A549 (cell line): ENCODE data around the gene EEIG1. TPM values are rescaled to one million over a fixed set of nuclear protein-coding genes. Genes with fewer than 3 reads are reported as not detected.

Experiments
- ATAC-seq, 2 experiments: fragments of 200-7000 bp in 1 of 2; fragments of >200 bp in 1 of 2; cut with Nextera tagmentation in 1 of 2; cut with Tn5 transposase in 1 of 2; 3 replicates each; pipeline versions ENCODE4 v1.8.0 to v1.9.1; 2018 to 2020; ENCODE audit warnings: mild to moderate bottlenecking in 1 of 2, moderate library complexity in 1 of 2
- CTCF ChIA-PET: fragments of 300-600 bp; sonication (Branson Sonifier 250); formaldehyde crosslinking; extraction: SDS; loops from one replicate; lab custom pipeline; 2021; ENCODE audit warnings: antibody characterized with exemption, inconsistent platforms; lab: Yijun Ruan, JAX
- POLR2A ChIA-PET: fragments of 350-600 bp; formaldehyde crosslinking; extraction: SDS; loops from one replicate; lab custom pipeline; 2021; ENCODE audit warnings: antibody characterized with exemption, inconsistent platforms; lab: Yijun Ruan, JAX
- DNase-seq, 2 experiments: peaks; one replicate each; pipeline versions ENCODE4 v3.0.0 to v3.0.0-alpha.2; 2011 to 2016; ENCODE audit warnings: low read depth in 1 of 2, low spot score in 1 of 2
- FAIRE-seq: peaks from 2 replicates; lab custom pipeline; 2011; peaks lifted over from hg19 to GRCh38; lab: Jason Lieb, UNC
- H3K27ac ChIP-seq, 2 experiments: fragments of >200 bp; sonication (Bioruptor Twin); formaldehyde crosslinking; 3 replicates each; pipeline ENCODE4 v1.5.1; 2016 to 2017
- H3K4me1 ChIP-seq: fragments of >200 bp; sonication (Bioruptor Twin); formaldehyde crosslinking; 3 replicates; pipeline ENCODE4 v1.6.1; 2016
- H3K4me2 ChIP-seq: fragments of >200 bp; sonication (Bioruptor Twin); formaldehyde crosslinking; 3 replicates; pipeline ENCODE4 v1.6.1; 2016
- H3K4me3 ChIP-seq: fragments of >200 bp; sonication (Bioruptor Twin); formaldehyde crosslinking; 3 replicates; pipeline ENCODE4 v1.5.1; 2016
- H3K9me3 ChIP-seq: fragments of >200 bp; sonication (Bioruptor Twin); formaldehyde crosslinking; 3 replicates; pipeline ENCODE4 v1.6.1; 2016
- CBX8 ChIP-seq: fragments of 200-600 bp; sonication (generic); IDR thresholded peaks from 2 replicates; pipeline ENCODE4 v1.6.1; 2016
- EP300 ChIP-seq, 2 experiments: fragments of >200 bp; sonication (Bioruptor Twin); formaldehyde crosslinking; IDR thresholded peaks; 2 replicates in 1 of 2; 3 replicates in 1 of 2; pipeline ENCODE4 v1.6.1; 2016 to 2017
- HDAC2 ChIP-seq: fragments of 200-600 bp; sonication (generic); IDR thresholded peaks from 2 replicates; pipeline ENCODE4 v1.6.1; 2016
- HOXA7 ChIP-seq: fragments of 250-450 bp; sonication (Bioruptor Pico); IDR thresholded peaks from 2 replicates; pipeline ENCODE4 v1.5.0; 2020; ENCODE audit warnings: mild to moderate bottlenecking, moderate library complexity
- JUN ChIP-seq, 2 experiments: fragments of >200 bp; sonication (Bioruptor Twin); formaldehyde crosslinking; IDR thresholded peaks; 2 replicates in 1 of 2; 3 replicates in 1 of 2; pipeline ENCODE4 v1.6.1; 2016 to 2017
- MYC ChIP-seq: IDR thresholded peaks from 2 replicates; pipeline ENCODE4 v1.6.1; 2012; ENCODE audit warnings: mild to moderate bottlenecking, inconsistent platforms, low read length, improper control_type of control experiment, borderline replicate concordance
- NFE2L2 ChIP-seq: fragments of 150-350 bp; conservative IDR thresholded peaks from 2 replicates; pipeline ENCODE4 v1.6.1; 2014; ENCODE audit warnings: low read length
- NPAS2 ChIP-seq: fragments of 250-450 bp; sonication (Bioruptor Pico); IDR thresholded peaks from 2 replicates; pipeline ENCODE4 v1.8.0; 2022; ENCODE audit warnings: mild to moderate bottlenecking, moderate library complexity, borderline replicate concordance
- NR3C1 ChIP-seq: fragments of >200 bp; sonication (Bioruptor Twin); formaldehyde crosslinking; IDR thresholded peaks from 3 replicates; pipeline ENCODE4 v1.6.1; 2017
- PHF8 ChIP-seq: fragments of 200-600 bp; sonication (generic); IDR thresholded peaks from 2 replicates; pipeline ENCODE4 v1.6.1; 2016; ENCODE audit warnings: low read depth, mild to moderate bottlenecking, antibody characterized with exemption, moderate library complexity, borderline replicate concordance
- POLR2A ChIP-seq: IDR thresholded peaks from 2 replicates; pipeline ENCODE4 v1.6.1; 2012; ENCODE audit warnings: mild to moderate bottlenecking, low read length
- POLR2AphosphoS2 ChIP-seq: conservative IDR thresholded peaks from 2 replicates; pipeline ENCODE4 v1.6.1; 2012; ENCODE audit warnings: low read length, improper control_type of control experiment, inconsistent platforms
- RAD21 ChIP-seq, 2 experiments: fragments of >200 bp in 1 of 2; sonication (Bioruptor Twin) in 1 of 2; formaldehyde crosslinking in 1 of 2; IDR thresholded peaks in 1 of 2; conservative IDR thresholded peaks in 1 of 2; 2 replicates in 1 of 2; 3 replicates in 1 of 2; pipeline ENCODE4 v1.6.1; 2012 to 2018; ENCODE audit warnings: inconsistent platforms in 1 of 2
- RNF2 ChIP-seq: fragments of 200-600 bp; sonication (generic); IDR thresholded peaks from 2 replicates; pipeline ENCODE4 v1.6.1; 2016; ENCODE audit warnings: low read depth, mild to moderate bottlenecking, antibody characterized with exemption, moderate library complexity, borderline replicate concordance
- SREBF2 ChIP-seq: fragments of 450-650 bp; IDR thresholded peaks from 2 replicates; pipeline ENCODE4 v1.6.1; 2014; ENCODE audit warnings: mild to moderate bottlenecking, moderate library complexity
- ZFP36 ChIP-seq: fragments of 450-650 bp; IDR thresholded peaks from 2 replicates; pipeline ENCODE4 v1.6.1; 2014; ENCODE audit warnings: borderline replicate concordance; ENCODE audit not compliant: partially characterized antibody
- ZSCAN20 ChIP-seq: fragments of 250-450 bp; sonication (Bioruptor Pico); IDR thresholded peaks from 2 replicates; pipeline ENCODE4 v1.8.0; 2022; ENCODE audit warnings: mild to moderate bottlenecking, moderate library complexity
- WGBS: methylation state at CpG from one replicate; pipeline ENCODE4 v1.1.6; 2017; ENCODE audit errors: missing lambda C conversion rate; 5-methylcytosine and 5-hydroxymethylcytosine counted together
- polyA plus RNA-seq, 4 experiments: library from polyadenylated mRNA; depleted of rRNA in 3 of 4; stranded (reverse); fragments of >200 nt; fragmentation: RNase III in 1 of 4; extraction: RNeasy Plus Mini Kit Qiagen cat#74134 plus additional on column Dnase treatment in 1 of 4; gene quantifications; 2 replicates in 3 of 4; 3 replicates in 1 of 4; pipeline ENCODE4 v1.2.3, GENCODE V29; 2011 to 2017
- TF ChIP-seq, protein P1 (sequence below): fragments of 250-450 bp; sonication (Bioruptor Pico); IDR thresholded peaks from 2 replicates; pipeline ENCODE4 v1.5.0; 2021; ENCODE audit warnings: mild to moderate bottlenecking, moderate library complexity, borderline replicate concordance
- TF ChIP-seq, protein P2 (sequence below): fragments of >200 bp; sonication (Bioruptor Twin); formaldehyde crosslinking; IDR thresholded peaks from 2 replicates; pipeline ENCODE4 v1.6.1; 2016
- TF ChIP-seq, protein P3 (sequence below): IDR thresholded peaks from 2 replicates; pipeline ENCODE4 v1.6.1; 2012; ENCODE audit warnings: low read depth, borderline replicate concordance
- TF ChIP-seq, protein P4 (sequence below): IDR thresholded peaks from 2 replicates; pipeline ENCODE4 v1.6.1; 2012

Gene EEIG1
- polyA plus RNA-seq, 2 of the 4 experiments (the other 2 are of a cell fraction) = 30.3 to 33.0 TPM

DNA sequence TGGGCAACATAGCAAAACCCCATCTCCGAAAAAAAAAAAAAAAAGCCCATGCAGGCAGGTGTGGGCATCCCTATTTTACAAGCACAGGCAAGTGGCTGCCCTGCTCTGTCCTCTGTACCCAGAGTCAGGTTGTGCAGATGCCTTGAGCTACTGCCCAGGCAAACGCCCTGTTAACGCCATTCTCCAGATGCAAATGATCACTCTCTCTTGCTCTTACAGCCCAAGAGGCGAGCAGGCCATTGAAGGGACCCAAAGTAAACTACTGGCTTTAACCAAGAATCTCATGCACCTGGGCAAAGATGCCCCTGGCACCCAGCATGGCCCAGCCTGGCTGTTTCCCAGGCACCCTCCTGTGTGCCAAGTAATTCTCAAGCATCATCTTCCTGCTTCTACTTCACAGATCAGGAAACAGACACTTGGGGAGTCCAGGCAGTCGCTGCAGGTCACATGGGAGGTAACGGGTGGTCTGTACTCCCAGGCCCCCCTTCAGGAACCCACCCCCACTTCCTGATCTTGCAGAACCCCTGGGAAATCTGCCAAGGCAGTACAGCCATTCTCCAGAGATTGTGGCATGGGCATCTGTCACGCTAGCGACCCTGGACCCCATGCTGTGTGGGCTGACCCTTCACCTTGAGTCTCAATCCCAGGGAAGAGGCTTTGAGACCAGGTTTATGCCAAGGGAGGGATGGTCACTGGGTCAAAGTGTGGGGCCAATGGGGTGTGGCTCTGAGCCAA, 14.2 kb downstream of the EEIG1 start:
- ATAC-seq (no peak), DNase-seq (no peak), FAIRE-seq (no peak)
- Histone ChIP-seq H3K4me1 (peaks cover 94% of the 10 kb centered on the region), H3K9me3 (no peaks in the 10 kb centered on the region), H3K4me3 (no peak overlapping the region), H3K27ac (peak overlapping the region; percentile 89 to 98)
- POLR2A ChIA-PET = interaction anchor here (0.7 to 2.1 kb wide), 3 partner anchors 15 to 195 kb away, joined by 4 to 10 read pairs (median 4); partner anchors contain the start of gene EEIG1
- TF ChIP-seq CBX8 (no peak), HDAC2 (no peak), POLR2A (no peak), NFE2L2 (no peak), RNF2 (no peak), POLR2AphosphoS2 (no peak), EP300 (IDR thresholded peaks at IDR 0.05) (no peak), PHF8 (no peak), RAD21 (conservative IDR thresholded peaks at IDR 0.05 in 1 of 2, IDR thresholded peaks at IDR 0.05 in 1 of 2) (no peak), SREBF2 (no peak), HOXA7 (CRISPR knock-in tag) (no peak), NPAS2 (CRISPR knock-in tag) (no peak), ZSCAN20 (CRISPR knock-in tag) (no peak), MYC (no peak), NR3C1 (no peak)
- TF ChIP-seq, protein P1, sequence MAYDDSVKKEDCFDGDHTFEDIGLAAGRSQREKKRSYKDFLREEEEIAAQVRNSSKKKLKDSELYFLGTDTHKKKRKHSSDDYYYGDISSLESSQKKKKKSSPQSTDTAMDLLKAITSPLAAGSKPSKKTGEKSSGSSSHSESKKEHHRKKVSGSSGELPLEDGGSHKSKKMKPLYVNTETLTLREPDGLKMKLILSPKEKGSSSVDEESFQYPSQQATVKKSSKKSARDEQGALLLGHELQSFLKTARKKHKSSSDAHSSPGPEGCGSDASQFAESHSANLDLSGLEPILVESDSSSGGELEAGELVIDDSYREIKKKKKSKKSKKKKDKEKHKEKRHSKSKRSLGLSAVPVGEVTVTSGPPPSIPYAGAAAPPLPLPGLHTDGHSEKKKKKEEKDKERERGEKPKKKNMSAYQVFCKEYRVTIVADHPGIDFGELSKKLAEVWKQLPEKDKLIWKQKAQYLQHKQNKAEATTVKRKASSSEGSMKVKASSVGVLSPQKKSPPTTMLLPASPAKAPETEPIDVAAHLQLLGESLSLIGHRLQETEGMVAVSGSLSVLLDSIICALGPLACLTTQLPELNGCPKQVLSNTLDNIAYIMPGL (CRISPR knock-in tag) = no peak
- TF ChIP-seq, protein P2, sequence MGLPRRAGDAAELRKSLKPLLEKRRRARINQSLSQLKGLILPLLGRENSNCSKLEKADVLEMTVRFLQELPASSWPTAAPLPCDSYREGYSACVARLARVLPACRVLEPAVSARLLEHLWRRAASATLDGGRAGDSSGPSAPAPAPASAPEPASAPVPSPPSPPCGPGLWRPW = no peak
- TF ChIP-seq, protein P3, sequence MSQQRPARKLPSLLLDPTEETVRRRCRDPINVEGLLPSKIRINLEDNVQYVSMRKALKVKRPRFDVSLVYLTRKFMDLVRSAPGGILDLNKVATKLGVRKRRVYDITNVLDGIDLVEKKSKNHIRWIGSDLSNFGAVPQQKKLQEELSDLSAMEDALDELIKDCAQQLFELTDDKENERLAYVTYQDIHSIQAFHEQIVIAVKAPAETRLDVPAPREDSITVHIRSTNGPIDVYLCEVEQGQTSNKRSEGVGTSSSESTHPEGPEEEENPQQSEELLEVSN = no peak
- TF ChIP-seq, protein P4, sequence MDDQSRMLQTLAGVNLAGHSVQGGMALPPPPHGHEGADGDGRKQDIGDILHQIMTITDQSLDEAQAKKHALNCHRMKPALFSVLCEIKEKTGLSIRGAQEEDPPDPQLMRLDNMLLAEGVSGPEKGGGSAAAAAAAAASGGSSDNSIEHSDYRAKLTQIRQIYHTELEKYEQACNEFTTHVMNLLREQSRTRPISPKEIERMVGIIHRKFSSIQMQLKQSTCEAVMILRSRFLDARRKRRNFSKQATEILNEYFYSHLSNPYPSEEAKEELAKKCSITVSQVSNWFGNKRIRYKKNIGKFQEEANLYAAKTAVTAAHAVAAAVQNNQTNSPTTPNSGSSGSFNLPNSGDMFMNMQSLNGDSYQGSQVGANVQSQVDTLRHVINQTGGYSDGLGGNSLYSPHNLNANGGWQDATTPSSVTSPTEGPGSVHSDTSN = no peak
- TF ChIP-seq, all 56 proteins: peak for 0
- H3K4me2 ChIP-seq = peak overlapping the region; percentile 98
- WGBS = 75% methylated on average over 8 of the region's 8 CpGs
- CTCF ChIA-PET = interaction anchor here (0.7 to 19.4 kb wide), 7 partner anchors 9 to 151 kb away, joined by 3 to 365 read pairs (median 9); partner anchors contain the start of gene DPM2

DNA sequence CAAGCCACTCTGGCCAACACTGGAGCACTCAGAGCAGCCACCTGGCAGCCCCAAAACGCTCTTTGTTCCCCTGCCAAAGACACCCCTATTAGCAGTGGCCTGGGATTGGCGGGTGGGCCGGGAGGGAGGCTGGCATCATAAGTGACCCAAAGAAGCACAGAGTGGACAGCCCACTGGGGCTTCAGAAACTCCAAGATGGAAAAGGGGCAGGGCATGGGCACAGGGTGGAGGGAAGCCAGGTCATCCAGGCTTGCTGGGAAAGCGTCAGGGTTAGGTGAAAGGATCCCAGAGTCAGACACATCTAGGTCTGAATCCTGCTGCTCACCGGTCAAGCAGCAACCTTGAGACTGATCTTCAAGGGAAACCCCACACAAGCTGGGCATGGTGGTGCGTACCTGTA, 14.8 kb downstream of the EEIG1 start:
- Histone ChIP-seq H3K9me3 (no peaks in the 10 kb centered on the region), H3K4me3 (no peak overlapping the region), H3K4me2 (peak overlapping the region; percentile 98)
- no peak for FAIRE-seq
- WGBS = 75% methylated on average over 3 of the region's 6 CpGs
- POLR2A ChIA-PET = interaction anchor here (0.7 to 2.1 kb wide), 5 partner anchors 11 to 195 kb away, joined by 3 to 10 read pairs (median 4); partner anchors contain the start of gene EEIG1
- TF ChIP-seq ZFP36 = no peak
- TF ChIP-seq JUN (IDR thresholded peaks at IDR 0.05) = 0 out of 5 replicates have a peak, but pooled peaks of 1 of the 2 experiments have one; percentile 11
- TF ChIP-seq, all 56 proteins: peak for 1
- ATAC-seq = peak; percentile 0 to 15; a peak in 4 of 6 replicates
- CTCF ChIA-PET = interaction anchor here (0.7 to 19.4 kb wide), 6 partner anchors 10 to 152 kb away, joined by 3 to 365 read pairs (median 7); partner anchors contain the start of gene DPM2
- DNase-seq = no peak
- peaks cover 90% of the 10 kb centered on the region for H3K4me1 ChIP-seq
- H3K27ac ChIP-seq = peak overlapping the region; percentile 89 to 98
